IMR-90 (cell line): Measurements from ENCODE around the gene MSH3. TPM values are rescaled to one million over a fixed set of nuclear protein-coding genes. Genes with fewer than 3 reads are reported as not detected.

Source experiments
- ATAC-seq: fragments of 200-7000 bp; cut with Tn5 transposase; 2 replicates; pipeline ENCODE4 v1.9.1; 2020; ENCODE audit warnings: low read depth, mild to moderate bottlenecking, moderate library complexity
- BruUV-seq: library from RNA; stranded (reverse); fragments of 400-500 nt; replicated peaks from 2 replicates; lab custom pipeline; 2021; lab: Mats Ljungman, UMichigan
- CTCF ChIA-PET: fragments of 300-600 bp; formaldehyde crosslinking; extraction: SDS; loops from one replicate; lab custom pipeline; 2021; ENCODE audit warnings: antibody characterized with exemption; lab: Yijun Ruan, JAX
- POLR2A ChIA-PET: fragments of 300-600 bp; sonication (Branson Sonifier 250); formaldehyde crosslinking; loops from one replicate; lab custom pipeline; 2022; ENCODE audit warnings: antibody characterized with exemption; ENCODE audit not compliant: unreplicated experiment; lab: Charles Lee
- DNase-seq: peaks from one replicate; pipeline ENCODE4 v3.0.0; 2013
- H2AFZ ChIP-seq: replicated peaks from 2 replicates; pipeline ENCODE3; 2013; ENCODE audit warnings: low read length, mild to moderate bottlenecking; ENCODE audit not compliant: poor library complexity
- H2AK5ac ChIP-seq: 2 replicates; pipeline ENCODE4 v1.6.1; 2013; ENCODE audit warnings: low read depth, low read length, inconsistent platforms
- H2AK9ac ChIP-seq: replicated peaks from 2 replicates; pipeline ENCODE3; 2013; ENCODE audit warnings: mild to moderate bottlenecking, low read depth, low read length, moderate library complexity; ENCODE audit not compliant: poor library complexity
- H2BK120ac ChIP-seq: 2 replicates; pipeline ENCODE4 v1.6.1; 2013; ENCODE audit warnings: low read depth, low read length, inconsistent platforms
- H2BK15ac ChIP-seq: 3 replicates; pipeline ENCODE4 v1.6.1; 2013; ENCODE audit warnings: low read depth, low read length, inconsistent platforms
- H2BK20ac ChIP-seq: 2 replicates; pipeline ENCODE4 v1.6.1; 2013; ENCODE audit warnings: low read depth, mild to moderate bottlenecking, inconsistent platforms, low read length, moderate library complexity
- H2BK5ac ChIP-seq: 2 replicates; pipeline ENCODE4 v1.6.1; 2013; ENCODE audit warnings: mild to moderate bottlenecking, low read depth, low read length, inconsistent platforms; ENCODE audit not compliant: poor library complexity, severe bottlenecking
- H3K14ac ChIP-seq: replicated peaks from 2 replicates; pipeline ENCODE4 v1.6.1; 2013; ENCODE audit warnings: low read depth, low read length, inconsistent platforms
- H3K18ac ChIP-seq: 2 replicates; pipeline ENCODE4 v1.6.1; 2013; ENCODE audit warnings: low read depth, low read length, control low read depth
- H3K23ac ChIP-seq: 2 replicates; pipeline ENCODE4 v1.6.1; 2013; ENCODE audit warnings: low read depth, low read length, inconsistent platforms
- H3K27ac ChIP-seq: 2 replicates; pipeline ENCODE4 v1.5.1; 2013; ENCODE audit warnings: mild to moderate bottlenecking, control low read depth, low read length; ENCODE audit not compliant: insufficient read depth
- H3K27me3 ChIP-seq: 2 replicates; pipeline ENCODE4 v1.6.1; 2013; ENCODE audit warnings: low read length; ENCODE audit not compliant: control insufficient read depth, insufficient read depth
- H3K36me3 ChIP-seq: 2 replicates; pipeline ENCODE4 v1.6.1; 2013; ENCODE audit warnings: low read length, mixed read lengths; ENCODE audit not compliant: control insufficient read depth, insufficient read depth
- H3K4ac ChIP-seq: 2 replicates; pipeline ENCODE4 v1.6.1; 2013; ENCODE audit warnings: low read depth, low read length, inconsistent platforms
- H3K4me1 ChIP-seq: 2 replicates; pipeline ENCODE4 v1.6.1; 2013; ENCODE audit warnings: low read length, mixed read lengths; ENCODE audit not compliant: control insufficient read depth, insufficient read depth
- H3K4me2 ChIP-seq: 2 replicates; pipeline ENCODE4 v1.6.1; 2013; ENCODE audit warnings: low read depth, mild to moderate bottlenecking, control low read depth, low read length, moderate library complexity
- H3K4me3 ChIP-seq: 2 replicates; pipeline ENCODE4 v1.5.1; 2013; ENCODE audit warnings: low read depth, mild to moderate bottlenecking, control low read depth, low read length, moderate library complexity; ENCODE audit not compliant: insufficient read depth
- H3K56ac ChIP-seq: 2 replicates; pipeline ENCODE4 v1.6.1; 2013; ENCODE audit warnings: low read length, inconsistent platforms; ENCODE audit not compliant: insufficient read depth; ENCODE audit errors: extremely low read depth
- H3K79me1 ChIP-seq, 2 experiments: 2 replicates each; pipeline ENCODE4 v1.6.1; 2013; ENCODE audit warnings: low read length in 2 of 2, inconsistent platforms in 1 of 2, low read depth in 1 of 2
- H3K9ac ChIP-seq: 2 replicates; pipeline ENCODE4 v1.6.1; 2013; ENCODE audit warnings: low read depth, low read length, control low read depth
- H3K9me1 ChIP-seq: 2 replicates; pipeline ENCODE4 v1.6.1; 2013; ENCODE audit warnings: low read length, inconsistent platforms; ENCODE audit not compliant: insufficient read depth
- H3K9me3 ChIP-seq: 2 replicates; pipeline ENCODE4 v1.6.1; 2013; ENCODE audit warnings: low read length; ENCODE audit not compliant: control insufficient read depth, insufficient read depth
- H4K20me1 ChIP-seq: 2 replicates; pipeline ENCODE4 v1.6.1; 2013; ENCODE audit warnings: low read length, inconsistent platforms; ENCODE audit not compliant: insufficient read depth
- H4K5ac ChIP-seq: 2 replicates; pipeline ENCODE4 v1.6.1; 2013; ENCODE audit warnings: mild to moderate bottlenecking, low read depth, low read length, control low read depth
- H4K8ac ChIP-seq, 2 experiments: 2 replicates each; pipeline ENCODE4 v1.6.1; 2013; ENCODE audit warnings: low read depth in 2 of 2, low read length in 2 of 2, control low read depth in 1 of 2, inconsistent platforms in 1 of 2
- H4K91ac ChIP-seq: 2 replicates; pipeline ENCODE4 v1.6.1; 2013; ENCODE audit warnings: low read depth, low read length, inconsistent platforms; ENCODE audit not compliant: insufficient read depth
- BHLHE40 ChIP-seq: fragments of 150-350 bp; IDR thresholded peaks from 2 replicates; pipeline ENCODE4 v1.6.1; 2016; ENCODE audit warnings: mild to moderate bottlenecking, low read depth, low read length
- CEBPB ChIP-seq: IDR thresholded peaks from 2 replicates; pipeline ENCODE4 v1.6.1; 2012; ENCODE audit warnings: low read depth, low read length, improper control_type of control experiment
- CHD1 ChIP-seq: IDR thresholded peaks from 2 replicates; pipeline ENCODE4 v1.6.1; 2012; ENCODE audit warnings: low read depth, low read length, improper control_type of control experiment
- MAFK ChIP-seq: IDR thresholded peaks from 2 replicates; pipeline ENCODE4 v1.6.1; 2012; ENCODE audit warnings: low read depth, low read length, improper control_type of control experiment
- MXI1 ChIP-seq: IDR thresholded peaks from 2 replicates; pipeline ENCODE4 v1.6.1; 2012; ENCODE audit warnings: low read depth, mild to moderate bottlenecking, low read length, moderate library complexity, borderline replicate concordance
- POLR2A ChIP-seq: IDR thresholded peaks from 2 replicates; pipeline ENCODE4 v1.6.1; 2012; ENCODE audit warnings: mild to moderate bottlenecking, low read depth, low read length
- RAD21 ChIP-seq: IDR thresholded peaks from 2 replicates; pipeline ENCODE4 v1.6.1; 2012; ENCODE audit warnings: low read length, improper control_type of control experiment
- RCOR1 ChIP-seq: IDR thresholded peaks from 2 replicates; pipeline ENCODE4 v1.6.1; 2012; ENCODE audit warnings: mild to moderate bottlenecking, low read length, improper control_type of control experiment; ENCODE audit not compliant: insufficient replicate concordance
- RFX5 ChIP-seq: IDR thresholded peaks from 2 replicates; pipeline ENCODE4 v1.8.0; 2012; ENCODE audit warnings: low read depth, mild to moderate bottlenecking, low read length, moderate library complexity
- WGBS, 2 experiments: methylation state at CpG; one replicate each; pipeline versions ENCODE4 v1.1.5 to v1.1.7; 2013; ENCODE audit warnings: missing lambda C conversion rate in 2 of 2; ENCODE audit not compliant: insufficient read length in 1 of 2; ENCODE audit errors: extremely low coverage in 2 of 2; 5-methylcytosine and 5-hydroxymethylcytosine counted together
- dilution Hi-C: fragments of 300-500 bp; cut with HindIII; formaldehyde crosslinking; loops from one replicate; pipeline ENCODE4 v1.14.3; 2018; ENCODE audit warnings: low sequenced_read_pairs; ENCODE audit not compliant: unreplicated experiment
- in situ Hi-C: fragments of 300-500 bp; cut with MboI; formaldehyde crosslinking; loops from 3 replicates; pipeline ENCODE4 v1.14.3; 2019; ENCODE audit warnings: low sequenced_read_pairs, inconsistent platforms, mixed read lengths
- intact Hi-C: fragments of 100-400 bp; cut with micrococcal nuclease; formaldehyde crosslinking; loops from 2 replicates; pipeline ENCODE4 v1.10.0; 2022
- polyA plus RNA-seq, 3 experiments: library from polyadenylated mRNA; depleted of rRNA; stranded (reverse); fragments of >200 nt; gene quantifications; 2 replicates each; pipeline ENCODE4 v1.2.3, GENCODE V29; 2012; ENCODE audit warnings: low replicate concordance in 1 of 3
- total RNA-seq: library from RNA; depleted of rRNA; stranded (reverse); fragments of >200 nt; gene quantifications from 2 replicates; pipeline ENCODE4 v1.2.3, GENCODE V29; 2012
- TF ChIP-seq, protein P1 (sequence below): fragments of 150-350 bp; IDR thresholded peaks from 2 replicates; pipeline ENCODE4 v1.6.1; 2016; ENCODE audit warnings: low read depth, mild to moderate bottlenecking, low read length, moderate library complexity, borderline replicate concordance

The MSH3 gene
- total and polyA plus RNA-seq, 2 of the 4 experiments (the other 2 are of a cell fraction) = 4.6 to 13.3 TPM

DNA sequence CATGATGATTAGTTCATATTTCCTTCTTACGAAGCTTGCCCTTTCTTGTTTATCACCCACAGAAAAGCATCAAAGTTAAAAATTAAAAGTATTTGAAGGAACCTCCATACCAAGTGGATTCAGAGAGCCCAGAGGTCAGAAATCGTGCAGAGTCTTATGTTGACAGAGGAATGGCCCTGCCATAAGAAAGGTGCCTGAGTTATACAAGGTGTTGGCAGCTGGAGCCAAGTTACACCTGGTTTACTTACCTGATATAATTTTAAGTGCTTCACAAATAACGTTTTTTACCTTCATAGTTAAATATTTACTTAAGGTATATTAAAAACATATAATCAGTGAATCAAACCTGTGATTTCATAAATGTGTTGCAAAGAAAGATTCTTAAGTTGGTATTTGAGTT is 42.6 kb downstream of the MSH3 start:
- Histone ChIP-seq H2BK15ac (no peak overlapping the region), H3K9ac (no peak overlapping the region), H3K4me1 (no peaks in the 10 kb centered on the region), H3K9me1 (peaks cover 4% of the 10 kb centered on the region; the same call in 1 of the 2 replicates), H2AK5ac (no peak overlapping the region), H3K4me2 (no peak overlapping the region), H3K36me3 (peaks cover 6% of the 10 kb centered on the region), H3K79me1 (peaks cover 6 to 7% of the 10 kb centered on the region in 2 experiments; a peak in 3 of 4 replicates), H2BK5ac (no peak overlapping the region), H4K5ac (no peak overlapping the region), H3K14ac (no peak overlapping the region), H3K27me3 (no peaks in the 10 kb centered on the region), H3K56ac (no peak overlapping the region), H3K9me3 (no peaks in the 10 kb centered on the region), H4K91ac (no peak overlapping the region), H4K8ac (no peak overlapping the region), H4K20me1 (no peaks in the 10 kb centered on the region), H2BK20ac (no peak overlapping the region), H3K23ac (no peak overlapping the region), H3K27ac (no peak overlapping the region), H2BK120ac (no peak overlapping the region), H3K4ac (no peak overlapping the region), H3K18ac (no peak overlapping the region), H2AFZ (no peak overlapping the region), H3K4me3 (no peak overlapping the region), H2AK9ac (no peak overlapping the region)
- ATAC-seq (no peak), DNase-seq (no peak)
- dilution Hi-C loops (no loop called here), in situ Hi-C loops (no loop called here), intact Hi-C loops (no loop called here)
- ChIA-PET POLR2A (no interaction called here), CTCF (interaction anchor here (0.6 kb wide), 1 partner anchor 12 kb away, joined by 3 read pairs; no protein-coding TSS in a partner anchor)
- no CpG with 5 or more reads among the region's 3 CpGs for WGBS, 2 experiments
- TF ChIP-seq CEBPB = no peak
- TF ChIP-seq BHLHE40 = no peak
- TF ChIP-seq MAFK = no peak
- TF ChIP-seq, protein P1, sequence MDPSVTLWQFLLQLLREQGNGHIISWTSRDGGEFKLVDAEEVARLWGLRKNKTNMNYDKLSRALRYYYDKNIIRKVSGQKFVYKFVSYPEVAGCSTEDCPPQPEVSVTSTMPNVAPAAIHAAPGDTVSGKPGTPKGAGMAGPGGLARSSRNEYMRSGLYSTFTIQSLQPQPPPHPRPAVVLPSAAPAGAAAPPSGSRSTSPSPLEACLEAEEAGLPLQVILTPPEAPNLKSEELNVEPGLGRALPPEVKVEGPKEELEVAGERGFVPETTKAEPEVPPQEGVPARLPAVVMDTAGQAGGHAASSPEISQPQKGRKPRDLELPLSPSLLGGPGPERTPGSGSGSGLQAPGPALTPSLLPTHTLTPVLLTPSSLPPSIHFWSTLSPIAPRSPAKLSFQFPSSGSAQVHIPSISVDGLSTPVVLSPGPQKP = no peak
- no peak for TF ChIP-seq RFX5
- no peak for TF ChIP-seq CHD1
- no peak for TF ChIP-seq RAD21
- TF ChIP-seq POLR2A = no peak
- no peak for TF ChIP-seq MXI1
- no peak for TF ChIP-seq RCOR1
- BruUV-seq = no TSS peak
